ENCODE data around the gene THBS4.

THBS4 gene

GRCh38 chr5:80068775-80069174 lies 33.6 kb downstream of the THBS4 start:
- TF ChIP-seq PAX5 (IDR thresholded peaks at IDR 0.05; ENCODE audit: insufficient read depth, low read length, severe bottlenecking) (no peak), TAF1 (IDR thresholded peaks at IDR 0.05; ENCODE audit: low read depth, low read length) (no peak), POLR2AphosphoS5 (IDR thresholded peaks at IDR 0.05; ENCODE audit: low read depth, low read length) (no peak), POU2F2 (IDR thresholded peaks at IDR 0.05; ENCODE audit: low read depth, low read length) (no peak), POLR2A (IDR thresholded peaks at IDR 0.05; ENCODE audit: low read depth, low read length) (no peak), SPI1 (IDR thresholded peaks at IDR 0.05; ENCODE audit: low read depth, low read length) (no peak)
- DNase-seq (ENCODE audit: insufficient read length, low spot score) (no peak), FAIRE-seq (no peak)

GRCh38 chr5:80069251-80069800 lies 34.2 kb downstream of the THBS4 start:
- DNase-seq (ENCODE audit: insufficient read length, low spot score) (no peak), FAIRE-seq (no peak)
- TF ChIP-seq POLR2AphosphoS5 (IDR thresholded peaks at IDR 0.05; ENCODE audit: low read depth, low read length) (no peak), POU2F2 (IDR thresholded peaks at IDR 0.05; ENCODE audit: low read depth, low read length) (no peak), TAF1 (IDR thresholded peaks at IDR 0.05; ENCODE audit: low read depth, low read length) (no peak), POLR2A (IDR thresholded peaks at IDR 0.05; ENCODE audit: low read depth, low read length) (no peak), PAX5 (IDR thresholded peaks at IDR 0.05; ENCODE audit: insufficient read depth, low read length, severe bottlenecking) (no peak), SPI1 (IDR thresholded peaks at IDR 0.05; ENCODE audit: low read depth, low read length) (no peak)

GRCh38 chr5:80069918-80070318 lies 34.8 kb downstream of the THBS4 start:
- FAIRE-seq (no peak), DNase-seq (ENCODE audit: insufficient read length, low spot score) (no peak)
- TF ChIP-seq TAF1 (IDR thresholded peaks at IDR 0.05; ENCODE audit: low read depth, low read length) (no peak), PAX5 (IDR thresholded peaks at IDR 0.05; ENCODE audit: insufficient read depth, low read length, severe bottlenecking) (no peak), POU2F2 (IDR thresholded peaks at IDR 0.05; ENCODE audit: low read depth, low read length) (no peak)

- peak; percentile 95 for FAIRE-seq
- TF ChIP-seq POLR2AphosphoS5 (IDR thresholded peaks at IDR 0.05; ENCODE audit: low read depth, low read length) (no peak), POLR2A (IDR thresholded peaks at IDR 0.05; ENCODE audit: low read depth, low read length) (no peak), SPI1 (IDR thresholded peaks at IDR 0.05; ENCODE audit: low read depth, low read length) (peak; percentile 97)
- DNase-seq (ENCODE audit: insufficient read length, low spot score) = no peak
Observed at GRCh38 chr5:80070338-80071056, 35.3 kb downstream of the THBS4 start.

- DNase-seq (ENCODE audit: insufficient read length, low spot score) = no peak
- no peak for FAIRE-seq
- TF ChIP-seq POLR2A (IDR thresholded peaks at IDR 0.05; ENCODE audit: low read depth, low read length) = no peak
- TF ChIP-seq TAF1 (IDR thresholded peaks at IDR 0.05; ENCODE audit: low read depth, low read length) = no peak
- no peak for TF ChIP-seq POU2F2 (IDR thresholded peaks at IDR 0.05; ENCODE audit: low read depth, low read length)
- no peak for TF ChIP-seq SPI1 (IDR thresholded peaks at IDR 0.05; ENCODE audit: low read depth, low read length)
- TF ChIP-seq POLR2AphosphoS5 (IDR thresholded peaks at IDR 0.05; ENCODE audit: low read depth, low read length) = no peak
- TF ChIP-seq PAX5 (IDR thresholded peaks at IDR 0.05; ENCODE audit: insufficient read depth, low read length, severe bottlenecking) = no peak
Observed at GRCh38 chr5:80071510-80072021, 36.4 kb downstream of the THBS4 start.

- FAIRE-seq = no peak
- DNase-seq (ENCODE audit: insufficient read length, low spot score) = no peak
- TF ChIP-seq PAX5 (IDR thresholded peaks at IDR 0.05; ENCODE audit: insufficient read depth, low read length, severe bottlenecking) (no peak), POU2F2 (IDR thresholded peaks at IDR 0.05; ENCODE audit: low read depth, low read length) (no peak), POLR2AphosphoS5 (IDR thresholded peaks at IDR 0.05; ENCODE audit: low read depth, low read length) (no peak), SPI1 (IDR thresholded peaks at IDR 0.05; ENCODE audit: low read depth, low read length) (no peak), POLR2A (IDR thresholded peaks at IDR 0.05; ENCODE audit: low read depth, low read length) (no peak), TAF1 (IDR thresholded peaks at IDR 0.05; ENCODE audit: low read depth, low read length) (no peak)
Observed at GRCh38 chr5:80072103-80073073, 37.2 kb downstream of the THBS4 start.

- FAIRE-seq (no peak), DNase-seq (ENCODE audit: insufficient read length, low spot score) (no peak)
- TF ChIP-seq POLR2A (IDR thresholded peaks at IDR 0.05; ENCODE audit: low read depth, low read length) (no peak), SPI1 (IDR thresholded peaks at IDR 0.05; ENCODE audit: low read depth, low read length) (no peak), PAX5 (IDR thresholded peaks at IDR 0.05; ENCODE audit: insufficient read depth, low read length, severe bottlenecking) (no peak), POU2F2 (IDR thresholded peaks at IDR 0.05; ENCODE audit: low read depth, low read length) (no peak), TAF1 (IDR thresholded peaks at IDR 0.05; ENCODE audit: low read depth, low read length) (no peak)
Observed at GRCh38 chr5:80076131-80077050, 41.2 kb downstream of the THBS4 start.

- FAIRE-seq = no peak
Observed at GRCh38 chr5:80077051-80077714, 42.0 kb downstream of the THBS4 start.

More at GRCh38 chr5:80077051-80077714, 42.0 kb downstream of the THBS4 start:
- no peak for TF ChIP-seq POU2F2 (IDR thresholded peaks at IDR 0.05; ENCODE audit: low read depth, low read length)
- TF ChIP-seq POLR2AphosphoS5 (IDR thresholded peaks at IDR 0.05; ENCODE audit: low read depth, low read length) = no peak
- no peak for TF ChIP-seq TAF1 (IDR thresholded peaks at IDR 0.05; ENCODE audit: low read depth, low read length)
- no peak for TF ChIP-seq SPI1 (IDR thresholded peaks at IDR 0.05; ENCODE audit: low read depth, low read length)
- TF ChIP-seq PAX5 (IDR thresholded peaks at IDR 0.05; ENCODE audit: insufficient read depth, low read length, severe bottlenecking) = no peak
- TF ChIP-seq POLR2A (IDR thresholded peaks at IDR 0.05; ENCODE audit: low read depth, low read length) = no peak
- no peak for DNase-seq (ENCODE audit: insufficient read length, low spot score)
